B cell (primary cell): ENCODE data around the gene CRY2.

Experiments used
- EZH2 ChIP-seq: IDR thresholded peaks from 2 replicates; pipeline ENCODE4 v1.6.1; 2012; ENCODE audit warnings: borderline replicate concordance, low read depth, mild to moderate bottlenecking, moderate library complexity, low read length; ENCODE audit not compliant: insufficient read depth, poor library complexity, severe bottlenecking
- TF ChIP-seq, protein P1 (sequence below): fragments of 200-600 bp; IDR thresholded peaks from one replicate; pipeline ENCODE4 v1.8.0; 2022; ENCODE audit warnings: antibody characterized with exemption, mild to moderate bottlenecking

DNA sequence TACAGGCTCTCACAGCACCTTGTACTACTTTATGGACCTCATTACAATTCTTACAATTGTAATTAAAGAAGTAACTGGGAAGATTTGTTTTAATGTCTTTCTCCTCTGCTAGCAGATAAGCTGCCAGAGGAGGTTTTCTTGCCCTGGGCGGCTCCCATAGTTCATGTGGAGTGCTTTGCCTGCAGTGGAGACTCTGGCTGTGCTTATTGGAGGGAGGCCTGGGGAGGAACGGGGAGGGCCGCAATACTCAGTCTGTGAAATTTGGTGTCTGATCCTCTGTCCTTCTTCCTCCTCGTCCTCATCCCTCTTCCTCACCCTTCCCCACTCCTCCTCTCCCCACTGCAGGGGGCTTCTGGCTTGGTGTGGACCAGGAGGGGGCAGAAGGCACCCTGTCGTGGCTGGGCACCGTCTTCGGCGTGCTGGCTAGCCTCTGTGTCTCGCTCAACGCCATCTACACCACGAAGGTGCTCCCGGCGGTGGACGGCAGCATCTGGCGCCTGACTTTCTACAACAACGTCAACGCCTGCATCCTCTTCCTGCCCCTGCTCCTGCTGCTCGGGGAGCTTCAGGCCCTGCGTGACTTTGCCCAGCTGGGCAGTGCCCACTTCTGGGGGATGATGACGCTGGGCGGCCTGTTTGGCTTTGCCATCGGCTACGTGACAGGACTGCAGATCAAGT is 36.7 kb upstream of the CRY2 start:
- TF ChIP-seq, protein P1, sequence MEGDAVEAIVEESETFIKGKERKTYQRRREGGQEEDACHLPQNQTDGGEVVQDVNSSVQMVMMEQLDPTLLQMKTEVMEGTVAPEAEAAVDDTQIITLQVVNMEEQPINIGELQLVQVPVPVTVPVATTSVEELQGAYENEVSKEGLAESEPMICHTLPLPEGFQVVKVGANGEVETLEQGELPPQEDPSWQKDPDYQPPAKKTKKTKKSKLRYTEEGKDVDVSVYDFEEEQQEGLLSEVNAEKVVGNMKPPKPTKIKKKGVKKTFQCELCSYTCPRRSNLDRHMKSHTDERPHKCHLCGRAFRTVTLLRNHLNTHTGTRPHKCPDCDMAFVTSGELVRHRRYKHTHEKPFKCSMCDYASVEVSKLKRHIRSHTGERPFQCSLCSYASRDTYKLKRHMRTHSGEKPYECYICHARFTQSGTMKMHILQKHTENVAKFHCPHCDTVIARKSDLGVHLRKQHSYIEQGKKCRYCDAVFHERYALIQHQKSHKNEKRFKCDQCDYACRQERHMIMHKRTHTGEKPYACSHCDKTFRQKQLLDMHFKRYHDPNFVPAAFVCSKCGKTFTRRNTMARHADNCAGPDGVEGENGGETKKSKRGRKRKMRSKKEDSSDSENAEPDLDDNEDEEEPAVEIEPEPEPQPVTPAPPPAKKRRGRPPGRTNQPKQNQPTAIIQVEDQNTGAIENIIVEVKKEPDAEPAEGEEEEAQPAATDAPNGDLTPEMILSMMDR: no peak
- TF ChIP-seq EZH2: no peak
